GM08714 (cell line): ENCODE results near the gene PLA2G15.

ENCODE experiments used
- H3K4me3 ChIP-seq: fragments of 200-500 bp; sonication (Bioruptor generic); 2 replicates; pipeline ENCODE4 v1.5.1; 2014; ENCODE audit warnings: mild to moderate bottlenecking, low read length, inconsistent platforms
- ZNF274 ChIP-seq: IDR thresholded peaks from 2 replicates; pipeline ENCODE4 v1.6.1; 2012; ENCODE audit warnings: mild to moderate bottlenecking, low read depth, low read length

PLA2G15 gene

DNA sequence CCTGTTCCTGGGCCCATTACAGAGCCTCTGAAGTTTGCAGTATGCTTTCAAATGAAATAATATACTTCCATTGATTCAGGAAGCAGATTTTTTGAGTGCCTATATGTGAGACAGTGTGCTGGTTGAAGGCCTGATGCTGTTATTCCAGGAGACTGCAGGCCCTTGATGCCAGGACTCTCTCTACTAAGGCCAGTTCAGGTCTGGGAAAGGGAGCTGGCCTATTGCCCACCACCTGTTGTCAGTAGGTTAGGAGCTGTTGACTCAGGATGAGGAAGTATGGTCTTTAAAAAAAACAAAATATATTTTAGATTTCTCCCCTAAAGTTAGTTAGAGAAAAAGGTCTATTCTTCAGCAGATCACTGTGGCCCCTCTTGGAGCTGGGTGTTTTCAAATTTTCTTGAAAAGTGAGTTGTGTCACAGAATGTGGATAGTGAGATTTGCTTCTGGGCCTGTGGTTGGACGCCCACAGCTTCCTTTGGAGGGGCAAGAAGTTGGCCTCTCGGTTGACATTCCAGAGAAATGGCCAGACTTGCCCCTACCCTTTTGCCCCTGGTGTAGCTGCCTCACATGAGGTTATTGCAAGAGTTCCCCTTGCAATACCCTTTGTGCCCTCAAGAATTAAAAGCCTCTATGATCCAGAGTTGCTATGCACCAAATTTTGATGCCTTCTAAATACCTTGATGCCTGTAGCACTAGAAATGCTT is 17.2 kb upstream of the PLA2G15 start:
- no peak for TF ChIP-seq ZNF274
- no peak overlapping the region for H3K4me3 ChIP-seq

DNA sequence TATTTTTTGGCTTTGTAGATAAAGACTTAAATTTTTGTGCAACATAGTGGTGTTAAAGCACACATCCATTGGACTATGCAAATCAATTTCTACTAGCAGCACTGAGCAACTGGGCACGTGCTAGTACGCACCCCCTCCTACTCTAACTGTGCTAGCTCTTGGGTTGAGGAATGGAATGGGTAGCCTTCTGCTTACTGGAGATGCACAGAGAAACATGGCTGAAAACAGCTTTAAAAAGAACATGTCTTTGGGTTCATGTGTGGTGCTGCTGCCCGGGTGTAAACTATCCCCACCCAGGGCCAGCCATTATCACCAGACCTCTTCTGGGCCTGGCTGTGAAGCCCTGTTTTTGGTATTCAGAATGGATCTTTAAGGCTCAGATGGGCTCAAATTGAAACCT is 16.5 kb upstream of the PLA2G15 start:
- no peak for TF ChIP-seq ZNF274
- H3K4me3 ChIP-seq, result no peak overlapping the region

DNA sequence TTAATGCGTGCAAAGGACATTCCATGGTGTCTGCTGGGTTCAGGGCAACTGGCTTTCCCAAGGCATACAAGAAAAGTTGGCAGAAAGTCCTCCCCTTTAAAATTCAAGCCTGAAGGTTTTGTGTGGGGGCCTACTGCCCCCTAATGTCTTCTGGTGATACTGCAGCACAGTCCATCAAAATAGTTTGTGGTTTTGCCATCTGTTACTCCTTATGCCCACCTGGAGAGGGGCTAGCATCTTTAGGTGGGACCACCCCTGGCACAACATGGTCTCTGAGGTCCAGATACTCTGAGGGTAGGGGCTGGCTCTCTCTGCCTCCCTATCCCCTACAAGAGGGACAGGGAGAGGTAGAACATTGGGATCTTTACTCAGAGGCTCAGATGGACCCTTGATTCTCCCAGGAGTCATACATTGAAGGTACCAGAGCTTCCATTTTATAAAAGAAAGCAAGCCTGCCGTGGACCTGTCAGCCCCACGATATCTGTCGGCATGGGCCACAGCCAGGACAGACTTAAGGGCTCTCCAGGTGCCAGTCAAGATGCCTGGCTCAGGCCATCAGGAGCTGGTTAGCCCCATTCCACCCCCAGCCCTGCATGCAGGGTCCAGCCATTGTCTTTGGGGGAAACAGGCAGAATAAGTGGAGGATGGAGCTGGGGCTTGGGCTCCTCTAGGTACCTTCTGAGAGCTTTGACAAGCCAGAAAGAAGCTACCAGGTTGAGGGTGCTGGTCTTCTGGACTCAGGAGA is 15.6 kb upstream of the PLA2G15 start:
- no peak for TF ChIP-seq ZNF274
- H3K4me3 ChIP-seq, result no peak overlapping the region

DNA sequence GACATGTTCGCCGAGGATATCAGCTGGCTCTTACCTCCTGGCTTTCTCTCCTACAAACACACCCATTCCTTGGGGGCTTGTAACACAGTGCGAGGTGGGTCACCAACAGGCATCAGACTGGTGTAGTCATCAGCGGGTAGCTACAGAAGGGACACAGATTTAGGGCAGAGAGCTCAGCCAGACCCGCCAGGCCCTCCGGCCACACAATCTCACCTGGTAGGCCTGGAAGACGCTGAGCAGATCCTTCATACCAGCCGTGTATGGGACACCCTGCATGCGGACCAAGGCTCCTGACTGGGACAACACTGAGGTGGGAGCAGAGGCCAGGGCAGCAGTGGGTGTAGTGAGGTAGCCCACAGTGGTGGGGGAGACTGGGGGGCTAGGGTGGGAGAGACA is 15.0 kb upstream of the PLA2G15 start:
- no peak for TF ChIP-seq ZNF274

DNA sequence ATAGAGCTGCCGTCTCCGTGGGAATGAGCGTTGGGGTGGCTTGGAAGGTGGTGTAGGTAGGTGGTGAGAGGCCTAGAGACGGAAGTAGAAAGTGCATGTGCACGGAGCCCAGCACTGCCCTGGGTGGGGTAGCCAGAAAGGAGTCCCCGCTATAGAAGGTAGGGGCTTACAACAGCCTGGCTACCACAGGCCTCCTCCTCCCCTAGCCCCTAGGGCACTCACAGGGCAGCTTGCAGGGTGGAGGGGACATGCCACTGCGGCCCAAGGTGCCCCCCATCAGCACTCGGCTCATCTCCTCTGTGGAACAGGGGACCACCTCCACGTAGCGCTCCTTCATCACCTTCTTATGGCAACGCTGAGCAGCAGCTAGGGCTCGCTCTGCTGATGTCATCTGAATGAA is 14.2 kb upstream of the PLA2G15 start:
- no peak overlapping the region for H3K4me3 ChIP-seq
- TF ChIP-seq ZNF274, result no peak

More for the DNA sequence above, 15.0 kb upstream of the PLA2G15 start:
- no peak overlapping the region for H3K4me3 ChIP-seq

DNA sequence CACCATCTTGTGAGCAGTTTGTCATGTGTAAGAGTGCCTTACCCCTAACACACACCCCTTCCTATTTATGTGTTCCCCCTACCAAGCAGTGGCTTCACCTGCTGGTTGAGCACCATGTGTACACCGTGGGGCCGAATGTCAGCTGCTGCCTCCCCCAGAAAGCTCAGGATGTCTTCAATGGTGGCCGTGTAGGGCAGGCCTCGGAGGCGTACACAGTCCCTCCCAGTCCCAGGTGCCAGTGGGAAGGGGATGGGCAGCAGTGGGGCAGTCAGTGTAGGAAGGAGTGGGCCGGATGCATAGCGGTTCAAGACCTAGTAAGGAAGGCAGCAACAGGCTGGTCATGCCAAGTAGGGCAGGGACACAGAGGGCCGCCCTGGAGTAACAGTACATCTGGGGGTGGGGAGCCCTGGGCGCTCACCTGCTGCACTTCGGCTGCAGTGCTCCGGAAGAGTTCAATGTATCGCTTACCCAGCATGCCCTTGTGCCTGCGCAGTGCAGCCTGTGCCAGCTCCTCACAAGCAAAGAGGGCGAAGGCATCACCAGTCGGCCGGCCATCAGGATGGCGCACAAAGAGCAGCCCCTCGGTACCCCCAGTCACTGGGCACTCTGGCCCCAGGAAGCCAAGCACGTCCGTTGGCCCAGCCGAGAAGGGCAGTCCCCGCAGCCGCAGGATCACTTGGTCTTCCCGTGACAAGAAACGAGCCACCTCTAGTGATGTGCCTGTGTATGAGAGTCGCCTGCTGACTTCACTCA is 13.6 kb upstream of the PLA2G15 start:
- no peak overlapping the region for H3K4me3 ChIP-seq
- TF ChIP-seq ZNF274, result no peak

DNA sequence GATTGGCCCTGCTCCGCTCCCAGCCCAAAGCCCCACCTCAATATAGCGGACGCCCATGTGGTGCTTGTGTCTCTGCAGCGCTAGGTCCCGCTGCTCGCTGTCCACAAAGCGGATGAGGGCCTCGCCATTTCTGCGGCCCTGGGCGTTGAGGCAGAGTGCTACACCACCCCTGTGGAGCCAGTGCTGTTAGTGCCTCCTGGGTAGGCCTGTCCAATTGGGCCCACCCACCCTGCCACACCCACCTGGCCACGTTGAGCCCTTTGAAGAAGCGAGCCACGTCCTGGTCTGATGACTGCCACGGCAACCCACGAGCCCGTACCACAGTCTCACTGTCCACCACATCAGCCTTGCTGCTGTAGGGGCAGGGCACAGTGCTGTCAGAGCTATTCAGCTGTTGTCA is 12.8 kb upstream of the PLA2G15 start:
- no peak overlapping the region for H3K4me3 ChIP-seq
- no peak for TF ChIP-seq ZNF274

DNA sequence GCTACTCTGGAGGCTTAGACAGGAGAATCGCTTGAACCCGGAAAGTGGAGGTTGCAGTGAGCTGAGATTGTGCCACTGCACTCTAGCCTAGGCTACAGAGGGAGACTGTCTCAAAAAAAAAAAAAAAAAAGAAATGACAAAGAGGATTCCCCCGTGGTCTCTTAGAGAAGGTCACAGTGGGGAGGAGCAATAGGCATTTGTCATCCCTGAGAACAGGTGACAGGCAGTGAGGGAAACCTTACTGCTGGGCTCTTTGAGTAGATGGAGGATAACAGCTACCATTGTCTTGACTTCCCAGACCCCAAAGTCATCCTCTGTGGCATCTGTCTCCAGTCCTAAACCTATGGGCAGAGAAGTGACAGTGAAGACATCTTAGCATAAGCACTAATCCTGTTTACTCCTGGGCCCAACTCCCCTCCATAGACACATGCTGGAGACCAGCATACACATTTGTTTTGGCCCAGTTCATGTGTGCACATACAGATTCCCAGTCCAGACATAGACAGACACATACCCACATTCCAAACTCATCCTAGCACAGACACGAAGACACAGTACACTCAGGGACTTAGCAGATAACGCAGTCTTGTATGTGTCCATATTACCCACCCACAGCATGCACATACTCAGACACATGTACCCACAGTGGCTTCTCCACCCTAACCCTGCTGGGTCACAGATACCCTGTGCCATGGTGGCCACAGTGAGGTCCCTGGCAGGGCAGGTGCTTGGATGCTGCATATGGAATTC is 11.9 kb upstream of the PLA2G15 start:
- no peak overlapping the region for H3K4me3 ChIP-seq
- no peak for TF ChIP-seq ZNF274

DNA sequence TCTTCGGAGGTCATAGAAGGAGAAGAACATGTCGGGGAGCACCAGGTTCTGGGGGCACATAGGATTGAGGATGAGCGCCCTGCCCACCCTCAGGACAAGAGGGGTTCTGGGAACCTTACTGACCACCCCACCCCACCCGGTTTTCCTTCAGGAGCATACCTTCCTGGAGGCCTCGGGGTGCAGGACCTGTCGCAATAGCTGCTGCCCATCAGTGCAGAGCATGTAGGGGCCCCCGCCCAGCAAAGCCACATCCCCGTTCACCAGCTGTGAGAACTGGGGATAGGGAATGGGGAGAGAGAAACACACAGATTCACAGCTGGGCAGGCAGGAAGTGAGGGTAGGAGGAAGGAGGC is 11.4 kb upstream of the PLA2G15 start:
- H3K4me3 ChIP-seq, result no peak overlapping the region
- no peak for TF ChIP-seq ZNF274

DNA sequence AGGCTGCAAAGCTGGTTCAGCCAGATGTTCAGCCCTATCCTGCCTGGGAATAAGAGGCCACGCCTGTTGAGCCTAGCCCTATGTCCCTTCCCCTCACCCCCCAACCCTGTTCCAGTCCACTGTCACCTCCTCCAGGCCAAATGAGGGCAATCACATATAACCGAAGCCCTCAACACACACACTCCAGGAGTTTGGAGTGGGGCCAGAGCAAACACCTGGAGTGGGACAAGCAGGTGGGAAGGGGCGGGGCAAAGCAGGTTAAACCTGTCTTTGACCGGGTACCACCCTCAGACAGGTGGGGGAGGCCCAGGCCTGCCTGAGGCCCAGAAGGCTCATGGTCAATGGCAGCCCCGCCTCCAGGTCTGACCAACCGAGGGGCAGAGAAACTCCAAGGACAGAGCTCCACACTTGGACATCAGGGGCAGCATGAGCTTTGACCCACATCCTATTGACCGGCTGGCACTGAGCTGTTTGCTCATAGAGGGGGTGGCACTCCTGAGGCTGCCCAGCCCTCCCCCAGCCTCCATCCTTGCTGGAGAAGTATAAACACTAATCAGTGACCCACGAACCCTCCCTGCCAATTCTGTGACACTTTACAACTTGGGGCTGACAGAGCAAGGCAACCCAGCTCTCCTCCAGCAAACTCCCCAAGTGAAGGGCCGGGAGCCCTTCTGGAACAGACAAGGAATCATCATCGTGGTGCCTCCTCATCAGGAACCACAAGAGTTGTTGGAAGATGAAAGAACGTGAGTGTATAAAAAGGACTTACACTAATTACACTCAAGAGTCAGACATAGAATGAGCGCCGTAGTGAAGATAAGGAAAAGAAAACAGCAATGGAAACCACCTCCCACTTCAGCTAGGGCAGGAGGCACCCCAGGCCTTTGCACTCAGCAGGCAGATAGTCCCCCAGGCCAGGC is 10.7 kb upstream of the PLA2G15 start:
- TF ChIP-seq ZNF274, result no peak
- H3K4me3 ChIP-seq, result no peak overlapping the region

DNA sequence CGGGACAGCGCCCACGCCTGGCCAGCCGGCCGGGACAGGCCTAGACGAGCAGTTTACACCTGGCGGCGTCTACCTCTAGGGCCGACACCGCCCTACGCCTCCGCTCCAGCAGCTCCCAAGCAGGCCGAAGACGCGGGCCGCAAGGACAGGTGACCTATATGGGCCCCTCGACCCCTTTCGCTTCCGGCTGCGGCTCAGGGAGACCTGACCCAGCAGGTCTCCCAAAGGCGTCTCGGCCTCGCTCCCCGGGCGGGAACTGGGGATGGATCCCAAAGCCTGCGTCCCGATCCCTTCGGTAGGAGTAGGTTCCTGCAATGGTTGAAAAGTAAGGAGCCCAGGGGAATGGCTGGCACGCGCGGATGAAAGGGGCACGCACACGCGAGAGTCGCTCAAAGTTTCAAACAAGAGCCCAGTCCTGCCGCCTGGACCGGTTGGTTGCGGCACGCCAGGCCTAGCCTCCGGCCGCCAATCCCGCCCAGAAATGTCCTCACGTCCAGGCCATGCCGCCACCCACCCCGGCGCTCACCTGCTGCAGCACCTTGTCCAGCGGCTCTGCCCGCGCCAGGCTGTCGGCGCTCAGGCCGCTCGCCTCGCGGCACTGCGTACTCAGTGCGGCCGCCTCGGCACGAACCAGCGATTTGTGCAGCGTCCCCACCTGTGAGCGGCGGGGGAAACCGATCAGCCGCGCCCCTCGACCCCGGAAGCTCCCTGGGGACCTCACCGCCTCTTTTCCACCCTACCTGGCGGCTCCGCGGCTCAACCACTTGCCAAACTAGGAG is 9.9 kb upstream of the PLA2G15 start:
- H3K4me3 ChIP-seq, result no peak overlapping the region
- TF ChIP-seq ZNF274, result no peak

DNA sequence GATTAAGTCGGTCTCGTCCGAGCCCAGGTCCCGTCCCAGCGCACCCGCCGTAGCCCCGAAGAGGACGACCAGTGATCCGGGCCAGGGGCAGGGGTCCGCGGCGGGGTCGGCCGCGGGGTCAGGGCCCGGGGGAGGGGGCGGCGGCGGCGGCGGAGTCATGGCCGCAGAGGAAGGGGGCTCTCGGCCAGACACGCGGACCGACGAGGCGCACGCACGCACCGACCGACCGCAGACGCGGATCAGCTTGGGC is 9.4 kb upstream of the PLA2G15 start, which contains the start of gene ESRP2:
Gene ESRP2, minus strand, starts transcription at position 241 of the 250 bp plus-strand sequence. Its CDS starts 82 bp downstream, at position 159.
- no peak for TF ChIP-seq ZNF274
- peak within 1 kb of the TSS; percentile 50; the same call in 1 of the 2 replicates for H3K4me3 ChIP-seq
